ENCODE results near the gene SULT1E1. TPM values are rescaled to one million over a fixed set of nuclear protein-coding genes. Genes with fewer than 3 reads are reported as not detected.

SULT1E1 gene
- total and polyA plus RNA-seq, 2 of the 8 experiments (the other 6 are each of a cell fraction or from before 2014, with no cell fraction given), result not detected

- no peak for DNase-seq (ENCODE audit: low read depth in 1 of 2, low spot score in 2 of 2)
Observed at GRCh38 chr4:69894186-69894585, 34.2 kb upstream of the SULT1E1 start.

More at GRCh38 chr4:69894186-69894585, 34.2 kb upstream of the SULT1E1 start:
- H3K23me2 ChIP-seq (ENCODE audit: low read depth, low read length), result no peaks in the 10 kb centered on the region
- H2BK12ac ChIP-seq (ENCODE audit: low read depth, low read length), result no peak overlapping the region
- H3K23ac ChIP-seq (ENCODE audit: insufficient read length), result no peak overlapping the region
- H3K4me3 ChIP-seq (ENCODE audit: extremely low read depth in 1 of 4, insufficient read depth in 2 of 4, low read depth in 3 of 4, low read length in 4 of 4), result no peak overlapping the region
- no peak overlapping the region for H3K4ac ChIP-seq (replicated peaks; ENCODE audit: insufficient read length, low read depth, low read length)
- H3K9ac ChIP-seq (replicated peaks in 1 of 4; ENCODE audit: extremely low read depth in 1 of 4, low read depth in 3 of 4, low read length in 3 of 4), result no peak overlapping the region
- H4K20me1 ChIP-seq (replicated peaks in 1 of 2; ENCODE audit: control insufficient read depth in 1 of 2, insufficient read depth in 2 of 2, low read length in 2 of 2), result no peaks in the 10 kb centered on the region
- no peak overlapping the region for H2BK15ac ChIP-seq (ENCODE audit: low read length)
- TF ChIP-seq JUND (IDR thresholded peaks at IDR 0.05; ENCODE audit: low read length), result no peak
- no peak for TF ChIP-seq GTF2F1 (IDR thresholded peaks at IDR 0.05; ENCODE audit: borderline replicate concordance, low read depth, low read length)
- TF ChIP-seq SIN3A (conservative IDR thresholded peaks at IDR 0.05 in 1 of 2, IDR thresholded peaks at IDR 0.05 in 1 of 2; ENCODE audit: low read depth in 1 of 2, low read length in 2 of 2), result no peak
- no peak for TF ChIP-seq USF2 (IDR thresholded peaks at IDR 0.05; ENCODE audit: low read length)
- no peak for TF ChIP-seq ZNF274 (IDR thresholded peaks at IDR 0.05; ENCODE audit: borderline replicate concordance, extremely low read depth, low read length)
- TF ChIP-seq CEBPB (IDR thresholded peaks at IDR 0.05; ENCODE audit: low read depth, low read length), result no peak
- no peak for TF ChIP-seq SIX5 (IDR thresholded peaks at IDR 0.05; ENCODE audit: low read depth, low read length)
- TF ChIP-seq SP2 (IDR thresholded peaks at IDR 0.05; ENCODE audit: low read length), result no peak
- TF ChIP-seq SUZ12 (IDR thresholded peaks at IDR 0.05; ENCODE audit: low read length), result no peak
- no peak for TF ChIP-seq SRF (IDR thresholded peaks at IDR 0.05; ENCODE audit: low read depth, low read length)
- TF ChIP-seq POLR2AphosphoS5 (IDR thresholded peaks at IDR 0.05; ENCODE audit: low read depth, low read length), result no peak
- TF ChIP-seq CBX8 (IDR thresholded peaks at IDR 0.05; ENCODE audit: borderline replicate concordance, low read depth, low read length), result no peak
- TF ChIP-seq SIRT6 (IDR thresholded peaks at IDR 0.05; ENCODE audit: low read length), result no peak
- H2BK5ac ChIP-seq (ENCODE audit: low read depth, low read length), result no peak overlapping the region
- H2AFZ ChIP-seq (ENCODE audit: low read length), result no peak overlapping the region
- H3K56ac ChIP-seq (replicated peaks; ENCODE audit: insufficient read length, low read depth, low read length), result no peak overlapping the region
- no peaks in the 10 kb centered on the region for H3K9me3 ChIP-seq (ENCODE audit: insufficient read depth in 2 of 2, low read depth in 1 of 2, low read length in 1 of 2)
- no peaks in the 10 kb centered on the region for H3K79me2 ChIP-seq (ENCODE audit: control insufficient read depth in 1 of 2, insufficient read depth in 2 of 2, low read length in 2 of 2)
- H3K18ac ChIP-seq (ENCODE audit: extremely low read depth, low read length), result no peak overlapping the region
- H2BK120ac ChIP-seq (replicated peaks; ENCODE audit: low read depth, low read length), result no peak overlapping the region
- POLR2A ChIA-PET (ENCODE audit: partially characterized antibody), result no interaction called here
- H3K79me1 ChIP-seq (ENCODE audit: low read depth, low read length), result no peaks in the 10 kb centered on the region
- H4K91ac ChIP-seq (replicated peaks; ENCODE audit: insufficient read length, low read length), result no peak overlapping the region
- CTCF ChIA-PET (ENCODE audit: partially characterized antibody), result interaction anchor here (0.7 to 2.2 kb wide), 7 partner anchors 290 to 617 kb away, joined by 3 to 6 read pairs (median 4); no protein-coding TSS in a partner anchor
- H3K4me2 ChIP-seq (ENCODE audit: insufficient read depth in 1 of 2, low read depth in 2 of 2, low read length in 2 of 2), result no peak overlapping the region
- no peaks in the 10 kb centered on the region for H3K4me1 ChIP-seq (replicated peaks in 1 of 4; ENCODE audit: control insufficient read depth in 3 of 4, insufficient read depth in 4 of 4, low read length in 3 of 4)
- H4K5ac ChIP-seq (ENCODE audit: insufficient read length, low read depth, low read length), result no peak overlapping the region
- no peaks in the 10 kb centered on the region for H3K36me3 ChIP-seq (ENCODE audit: control insufficient read depth in 2 of 4, insufficient read depth in 4 of 4, low read length in 3 of 4)
- H2AK5ac ChIP-seq (ENCODE audit: low read depth, low read length), result no peak overlapping the region
- WGBS, 2 experiments (ENCODE audit: extremely low coverage in 1 of 2, insufficient coverage in 1 of 2, insufficient read length in 1 of 2, insufficient replicate concordance in 2 of 2, low coverage in 1 of 2, low lambda C conversion rate in 2 of 2, missing lambda C conversion rate in 1 of 2), result 76% methylated on average over 5 of the region's 5 CpGs; no CpG with 5 or more reads in 1 of the 2 experiments
- no peak overlapping the region for H3K27ac ChIP-seq (ENCODE audit: low read depth, low read length)
- H3K14ac ChIP-seq (ENCODE audit: insufficient read length), result no peak overlapping the region
- H3K27me3 ChIP-seq (replicated peaks in 1 of 4; ENCODE audit: control insufficient read depth in 3 of 4, extremely low read depth in 1 of 4, insufficient read depth in 3 of 4, low read length in 3 of 4), result no peaks in the 10 kb centered on the region
- no peak overlapping the region for H2BK20ac ChIP-seq (ENCODE audit: low read length)
- no peak overlapping the region for H4K8ac ChIP-seq (ENCODE audit: extremely low read depth, insufficient read depth, low read length)
- FAIRE-seq, result no peak
